GM18505 (cell line): ENCODE data around the gene APP.

ENCODE experiments used
- ATAC-seq: cut with Tn5 transposase; IDR thresholded peaks from one replicate; pipeline ENCODE4 v1.9.1; 2021; ENCODE audit not compliant: unreplicated experiment
- POLR2A ChIP-seq: IDR thresholded peaks from 4 replicates; pipeline ENCODE4 v1.6.1; 2011; ENCODE audit warnings: borderline replicate concordance; ENCODE audit not compliant: insufficient read depth, insufficient read length; ENCODE audit errors: extremely low read depth

Gene APP

DNA sequence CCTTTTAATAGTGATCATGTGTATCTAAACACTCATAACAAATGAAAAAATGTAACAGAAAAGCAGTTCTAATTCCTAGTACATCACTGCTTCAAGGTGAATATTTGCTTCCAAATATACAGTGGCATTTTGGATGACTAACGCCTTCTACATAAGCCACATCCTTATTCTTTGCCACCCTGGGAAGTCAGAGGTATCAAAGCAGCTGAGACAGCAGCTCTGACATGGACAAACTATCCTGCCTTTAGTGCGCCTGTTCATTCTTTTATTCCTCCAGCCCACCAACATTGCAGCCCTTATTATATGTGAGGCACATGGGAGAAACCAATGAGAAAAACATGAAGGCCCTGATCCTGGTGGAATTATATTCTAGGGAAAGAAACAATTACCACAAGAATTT lies 183.0 kb downstream of the APP start:
- ATAC-seq = no peak
- no peak for TF ChIP-seq POLR2A

DNA sequence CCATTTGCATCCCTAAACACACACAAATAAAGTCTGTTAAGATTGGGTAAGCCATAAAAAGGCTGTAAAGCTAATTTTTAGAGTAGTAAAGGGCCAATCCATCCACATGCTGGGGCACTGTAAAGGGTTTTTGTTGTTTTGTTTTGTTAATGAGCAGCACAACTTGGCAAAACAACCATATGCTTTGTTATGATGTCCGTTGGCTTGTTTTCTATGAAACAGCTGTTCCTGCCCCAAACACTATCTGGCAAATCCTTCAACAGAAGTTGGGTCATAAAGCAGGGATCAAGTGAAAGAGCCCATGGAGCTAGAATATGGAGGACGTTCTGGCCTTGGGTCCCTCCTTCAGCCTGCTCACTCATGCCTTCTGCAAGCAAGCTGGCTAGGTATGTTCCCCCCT lies 183.6 kb downstream of the APP start:
- ATAC-seq = no peak
- TF ChIP-seq POLR2A = no peak

DNA sequence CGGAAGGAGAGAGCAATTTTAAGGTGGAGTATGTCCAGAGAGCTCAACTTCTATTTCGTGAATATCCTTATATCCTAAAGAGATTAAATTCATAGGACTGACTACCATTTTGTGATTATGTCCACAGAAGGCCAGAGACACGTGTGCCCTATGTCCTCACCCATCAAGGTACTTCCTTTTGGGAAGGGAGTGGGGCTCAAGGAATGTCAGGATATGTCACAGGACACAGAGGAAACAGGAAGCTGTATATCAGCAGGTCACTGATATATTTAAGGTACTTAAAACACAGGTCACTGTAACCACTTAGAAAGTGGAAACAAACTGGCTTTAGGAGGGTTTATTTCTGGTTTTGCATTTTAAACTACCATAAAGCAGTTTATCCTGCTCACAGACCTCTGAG lies 184.6 kb downstream of the APP start:
- TF ChIP-seq POLR2A = no peak
- ATAC-seq = no peak

DNA sequence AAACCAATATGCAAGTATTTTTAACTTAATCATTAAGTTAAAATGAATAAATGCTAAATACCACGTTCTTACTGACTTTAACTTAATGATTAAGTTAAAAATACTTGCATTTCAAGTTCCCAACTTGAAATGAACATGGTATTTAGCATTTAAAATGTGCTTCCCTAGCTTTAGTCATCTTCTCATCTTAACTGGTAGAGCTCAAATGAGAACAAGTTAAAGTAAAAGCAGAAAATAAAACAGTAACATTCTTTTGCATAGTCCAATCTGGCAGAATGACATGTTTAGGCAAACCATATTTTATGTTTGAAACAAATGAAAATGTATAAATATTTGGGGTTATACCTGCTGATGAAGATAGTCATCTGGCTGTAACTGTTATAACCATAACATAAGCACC lies 186.0 kb downstream of the APP start:
- ATAC-seq = no peak
- no peak for TF ChIP-seq POLR2A

DNA sequence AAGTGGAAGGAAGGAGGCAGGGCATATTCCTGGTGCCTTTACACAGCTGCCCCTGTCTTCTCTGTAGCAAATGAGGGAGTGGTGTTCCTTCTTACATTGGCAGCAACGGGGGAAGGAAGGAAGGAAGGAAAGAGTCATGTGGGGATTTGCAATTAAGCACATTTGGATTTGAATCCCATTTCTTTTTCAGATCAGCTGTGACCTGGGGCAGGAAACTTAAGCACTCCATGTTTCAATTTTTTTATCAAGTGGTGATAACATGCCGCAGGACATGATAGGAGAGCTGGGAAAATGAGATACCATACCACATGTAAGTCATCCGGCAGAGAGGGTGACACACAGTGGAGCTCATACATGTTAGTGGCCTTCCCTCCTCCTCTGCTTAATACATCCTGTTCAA lies 186.8 kb downstream of the APP start:
- no peak for TF ChIP-seq POLR2A
- no peak for ATAC-seq

DNA sequence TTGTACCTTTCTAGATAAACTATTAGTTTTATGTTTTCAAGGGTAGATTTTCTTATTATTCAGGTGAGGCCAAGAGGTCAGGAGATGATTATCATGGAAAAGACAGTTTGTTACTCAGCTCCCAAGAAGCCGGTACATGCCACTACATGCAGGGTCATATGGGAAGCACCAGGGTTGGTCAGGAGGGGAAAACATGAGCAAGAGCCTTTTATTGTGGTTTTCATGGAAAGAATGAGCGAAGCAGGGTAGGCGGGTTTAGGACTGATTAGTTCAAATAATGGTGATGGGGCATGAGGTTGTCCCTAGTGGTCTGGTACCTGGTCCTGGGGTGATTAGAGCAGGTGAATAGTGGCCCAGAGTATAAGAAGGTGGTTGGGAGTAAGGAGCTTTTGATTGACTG lies 189.9 kb downstream of the APP start:
- no peak for TF ChIP-seq POLR2A
- ATAC-seq = no peak

DNA sequence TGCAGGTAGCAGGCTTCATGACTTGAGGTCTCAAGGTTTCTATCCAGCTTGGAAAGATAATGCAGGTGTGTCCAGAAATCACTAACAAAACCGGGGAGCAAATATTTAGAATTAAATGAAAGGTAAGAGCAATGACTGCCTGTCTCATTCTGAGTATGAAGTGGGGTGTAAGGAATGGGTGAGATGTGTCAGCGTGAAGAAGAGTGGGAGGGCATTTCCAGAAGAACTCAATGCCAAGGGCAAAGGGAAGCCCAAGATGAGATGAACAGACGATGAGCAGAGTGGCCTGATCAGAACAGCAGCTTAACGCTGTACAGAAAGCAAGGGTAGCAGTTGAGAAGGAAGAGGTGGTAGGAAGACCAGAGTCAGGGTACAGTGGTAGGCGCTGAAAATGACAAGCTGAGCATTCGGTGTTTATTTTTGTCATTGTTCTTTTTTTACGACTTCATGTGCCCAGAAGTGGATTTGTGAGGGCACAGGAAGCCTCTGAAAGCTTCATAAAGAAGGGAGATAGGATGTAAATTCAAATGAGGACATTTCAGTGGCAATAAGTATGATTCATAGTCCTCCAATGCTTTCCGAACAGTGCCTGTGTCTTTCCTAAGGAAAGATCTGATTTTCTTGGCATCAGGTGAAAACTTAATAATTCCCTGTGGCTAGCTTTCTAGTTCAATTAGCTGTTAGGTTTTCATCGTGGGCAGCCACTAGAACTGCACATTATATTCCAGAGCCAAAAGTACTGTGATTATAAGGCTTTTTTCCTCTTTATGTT lies 190.5 kb downstream of the APP start:
- TF ChIP-seq POLR2A = no peak
- ATAC-seq = no peak

DNA sequence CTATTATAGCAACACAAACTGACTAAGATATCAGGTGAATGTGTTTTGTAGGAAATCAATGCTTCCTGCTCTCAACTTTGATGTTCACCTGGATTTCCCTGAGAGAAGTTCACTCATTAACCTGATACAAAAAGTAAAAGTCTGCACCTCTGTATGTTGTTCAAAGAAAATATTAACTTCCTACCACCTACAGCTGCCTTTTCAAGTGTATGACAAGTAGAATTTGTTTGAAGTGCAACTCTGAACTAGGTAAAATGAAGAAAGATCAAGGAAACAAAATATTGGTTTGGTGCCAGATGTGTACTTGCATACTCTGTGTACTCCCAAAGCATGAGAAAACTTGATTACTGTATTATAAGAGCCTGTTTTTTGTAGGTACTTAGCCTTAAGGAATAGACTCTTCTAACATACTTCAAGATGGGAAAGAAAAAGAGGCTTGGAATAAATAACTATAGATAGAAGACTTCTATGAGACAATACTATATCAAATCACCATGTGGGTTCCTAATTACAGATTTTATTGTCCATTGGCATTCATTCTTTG lies 193.4 kb downstream of the APP start:
- no peak for TF ChIP-seq POLR2A
- no peak for ATAC-seq

DNA sequence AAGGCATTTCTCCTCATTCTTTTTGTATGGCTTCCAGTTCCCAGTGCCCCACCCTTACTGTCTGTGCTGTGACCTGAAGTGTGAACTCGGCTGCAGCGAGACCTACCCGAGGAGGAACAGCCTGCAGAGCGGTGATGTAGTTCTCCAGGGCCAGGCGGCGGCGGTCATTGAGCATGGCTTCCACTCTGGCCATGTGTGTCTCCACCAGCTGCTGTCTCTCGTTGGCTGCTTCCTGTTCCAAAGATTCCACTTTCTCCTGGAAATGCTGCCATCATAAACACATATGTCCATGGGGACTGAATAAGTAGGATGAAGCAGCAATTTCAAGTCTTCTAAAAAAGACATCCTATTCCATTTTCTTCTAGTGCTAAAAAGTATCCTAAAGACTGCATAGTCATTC lies 195.6 kb downstream of the APP start:
- ATAC-seq = no peak
- TF ChIP-seq POLR2A = no peak

DNA sequence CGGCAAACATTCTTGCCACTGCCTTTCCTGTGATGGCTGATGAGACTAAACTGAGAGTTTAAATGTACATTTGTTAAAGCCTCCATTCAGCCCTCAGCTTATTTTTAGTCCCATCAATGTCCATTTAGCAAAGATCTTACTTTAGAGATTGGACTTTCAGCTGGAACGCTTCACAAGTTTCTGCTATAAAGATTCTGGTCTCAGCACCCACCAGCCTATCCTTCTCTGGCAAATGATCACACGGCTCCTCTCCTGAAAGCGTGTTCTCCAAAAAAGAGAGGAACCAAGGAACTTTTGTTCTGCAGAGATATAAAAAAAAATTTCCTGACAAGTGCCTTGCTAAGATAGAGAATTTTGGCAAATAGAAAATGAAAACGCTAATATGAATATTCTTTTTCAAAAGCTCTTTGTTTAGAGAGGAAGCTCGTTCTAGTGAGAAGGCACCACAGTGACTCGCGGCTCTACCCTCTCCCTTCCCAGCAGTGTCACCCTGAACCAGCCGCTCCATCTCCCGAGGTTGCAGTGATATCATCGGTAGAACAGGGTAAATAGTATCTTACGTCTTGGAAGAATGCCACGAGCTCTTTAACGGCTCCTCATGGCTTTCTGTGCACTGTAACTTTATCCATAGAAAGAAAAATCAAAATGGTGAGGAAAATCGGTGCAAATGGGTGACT lies 200.2 kb downstream of the APP start:
- no peak for TF ChIP-seq POLR2A
- ATAC-seq = no peak

DNA sequence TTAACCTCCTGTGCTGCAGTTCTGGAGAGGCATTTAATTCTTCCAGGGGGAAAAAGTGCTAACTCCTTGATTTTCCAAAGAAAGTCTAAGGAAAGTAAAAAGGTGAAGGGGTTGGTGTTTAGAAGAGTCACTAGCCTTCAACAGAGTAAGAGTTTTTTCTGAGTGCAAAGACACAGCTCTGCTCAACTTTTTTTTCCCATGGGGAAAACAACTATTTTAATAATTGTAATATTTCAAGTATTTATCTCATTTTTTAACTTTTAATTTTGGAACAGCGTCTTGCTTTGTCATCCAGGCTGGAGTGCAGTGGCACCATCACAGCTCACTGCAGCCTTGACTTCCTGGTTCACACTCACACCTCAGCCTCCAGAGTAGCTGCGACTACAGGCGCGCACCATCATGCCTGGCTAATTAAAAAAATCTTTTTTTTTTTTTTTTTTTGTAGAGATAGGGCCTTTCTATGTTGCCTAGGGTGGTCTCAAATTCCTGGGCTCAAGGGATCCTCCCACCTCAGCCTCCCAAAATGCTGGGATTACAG lies 202.6 kb downstream of the APP start:
- TF ChIP-seq POLR2A = no peak
- ATAC-seq = peak; percentile 46

DNA sequence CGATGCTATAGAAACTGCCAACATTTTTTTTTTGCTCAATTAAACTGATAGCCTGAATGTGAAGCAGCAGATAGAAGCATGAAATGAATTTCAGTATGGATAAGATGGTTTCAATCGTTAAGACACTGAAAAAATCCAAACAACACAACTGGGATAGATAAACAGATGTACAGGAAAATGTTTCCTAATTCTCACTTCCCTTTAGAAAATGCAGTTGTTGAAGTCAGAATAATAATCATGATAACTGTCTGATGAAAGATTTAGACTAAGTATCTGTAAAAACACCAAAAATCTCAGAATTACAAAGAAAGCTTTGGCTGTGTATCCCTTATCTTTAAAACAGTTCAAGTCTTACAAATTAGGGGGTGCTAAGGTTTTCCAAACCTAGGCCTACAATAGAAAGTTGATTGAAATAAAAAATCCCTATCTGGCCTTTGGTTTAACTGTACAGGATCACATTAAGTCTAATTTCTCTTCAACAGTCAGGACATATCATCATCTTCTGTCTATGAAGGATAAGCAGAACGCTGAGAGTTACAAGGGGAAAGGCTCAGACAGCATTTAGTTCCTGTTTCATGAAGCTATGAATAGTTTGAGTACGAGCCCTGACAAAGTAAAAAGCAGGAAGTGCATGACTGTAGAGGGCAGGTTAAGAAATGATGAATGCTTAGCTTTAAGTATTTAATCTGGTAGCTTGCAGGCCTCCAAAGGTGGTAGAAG lies 203.2 kb downstream of the APP start:
- ATAC-seq = peak; percentile 98
- TF ChIP-seq POLR2A = no peak

DNA sequence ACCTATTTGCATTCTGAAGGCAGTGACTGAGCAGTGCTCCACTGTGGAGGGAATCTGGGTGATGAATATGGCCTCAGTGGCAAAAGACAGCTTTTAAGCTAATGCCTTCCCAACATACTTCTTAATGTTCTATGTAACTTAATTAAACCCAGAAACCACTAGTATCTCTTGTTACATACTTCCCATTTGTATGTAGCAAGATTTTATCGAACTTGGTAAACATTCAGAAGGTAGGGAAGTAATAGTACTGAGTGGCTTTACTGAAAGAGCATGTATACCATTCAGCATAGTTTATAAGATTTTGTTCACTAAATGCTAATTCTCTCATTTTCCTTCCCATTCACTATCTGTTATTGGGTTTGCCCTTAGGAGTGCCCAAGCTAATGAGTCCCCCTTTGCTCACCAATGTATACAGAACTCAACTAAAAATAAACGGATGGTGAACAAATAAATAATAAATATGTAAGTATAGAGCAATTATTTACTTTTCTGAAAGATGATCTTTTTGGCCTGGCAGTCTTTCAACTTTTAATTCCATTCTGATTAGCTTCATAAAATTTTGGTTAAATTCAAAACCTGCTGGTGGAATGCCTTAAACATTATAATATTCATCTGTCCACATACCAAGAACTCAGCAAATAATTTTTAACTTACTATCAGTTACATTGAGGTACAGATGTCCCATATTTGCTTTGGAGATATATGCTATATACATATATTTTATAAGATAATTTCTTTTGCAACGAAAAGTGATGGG lies 204.4 kb downstream of the APP start:
- no peak for TF ChIP-seq POLR2A
- no peak for ATAC-seq
